Islet of Langerhans (tissue), 1 donor: ENCODE results near the gene AP1B1.

Experiments used
- FAIRE-seq: peaks from one replicate; lab custom pipeline; 2011; peaks lifted over from hg19 to GRCh38; lab: Jason Lieb, UNC

The AP1B1 gene

DNA sequence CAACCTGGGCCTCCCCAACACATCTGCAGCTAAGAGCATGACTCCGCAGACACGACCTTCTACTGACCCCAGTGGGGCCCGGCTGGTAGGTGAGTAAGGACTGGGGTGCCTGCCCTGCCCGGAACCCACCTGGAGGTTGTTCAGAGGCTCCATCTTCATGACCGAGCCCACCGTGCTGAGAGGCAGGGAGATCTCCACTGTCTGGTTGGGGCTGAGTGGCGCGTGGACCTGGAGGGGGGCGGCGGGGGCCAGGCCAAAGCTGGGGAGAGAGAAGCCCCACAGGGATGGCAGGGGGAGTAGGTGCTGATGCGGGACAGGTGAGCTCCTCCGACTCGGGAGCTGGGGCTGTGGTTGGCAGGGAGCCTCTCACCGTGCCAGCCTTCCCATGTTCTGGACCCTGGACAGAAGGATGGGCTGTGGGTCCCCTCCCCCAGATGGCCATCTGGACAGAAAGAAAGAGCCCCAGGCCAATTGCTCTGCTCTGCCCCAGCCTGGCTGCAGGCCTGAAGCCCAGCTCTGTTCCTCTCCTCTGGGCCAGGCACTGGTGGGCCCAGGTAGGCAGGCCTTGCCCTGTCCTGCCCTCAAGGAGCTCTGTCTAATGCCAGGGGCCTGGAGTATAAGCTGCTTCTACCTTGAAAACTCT lies 56.6 kb downstream of the AP1B1 start:
- FAIRE-seq: no peak

- FAIRE-seq: no peak
Measured at GRCh38 chr22:29331213-29331612, 57.2 kb downstream of the AP1B1 start.

DNA sequence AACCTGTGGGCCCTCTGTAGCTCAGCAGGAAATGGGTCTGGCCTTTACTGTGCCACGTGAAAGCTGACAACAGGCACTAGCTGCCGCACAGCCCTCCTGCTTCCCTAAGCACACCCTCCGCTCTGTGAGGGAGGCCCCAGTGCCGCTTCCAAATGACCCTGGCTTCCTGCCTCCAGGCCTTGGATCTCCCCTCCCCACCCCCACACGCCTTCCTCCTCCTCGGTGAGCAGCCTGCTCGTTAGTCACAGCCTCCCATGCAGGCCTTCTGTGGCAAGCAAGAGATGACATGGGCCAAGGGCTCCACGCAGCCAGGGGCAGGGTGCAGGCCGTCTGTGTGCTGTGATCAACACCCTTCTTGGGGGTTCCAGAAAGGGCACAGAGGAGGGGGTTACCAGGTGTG lies 57.6 kb downstream of the AP1B1 start:
- FAIRE-seq: no peak

- no peak for FAIRE-seq
Measured at GRCh38 chr22:29330291-29330690, 58.1 kb downstream of the AP1B1 start.

- FAIRE-seq: no peak
Measured at GRCh38 chr22:29329581-29329980, 58.8 kb downstream of the AP1B1 start.

DNA sequence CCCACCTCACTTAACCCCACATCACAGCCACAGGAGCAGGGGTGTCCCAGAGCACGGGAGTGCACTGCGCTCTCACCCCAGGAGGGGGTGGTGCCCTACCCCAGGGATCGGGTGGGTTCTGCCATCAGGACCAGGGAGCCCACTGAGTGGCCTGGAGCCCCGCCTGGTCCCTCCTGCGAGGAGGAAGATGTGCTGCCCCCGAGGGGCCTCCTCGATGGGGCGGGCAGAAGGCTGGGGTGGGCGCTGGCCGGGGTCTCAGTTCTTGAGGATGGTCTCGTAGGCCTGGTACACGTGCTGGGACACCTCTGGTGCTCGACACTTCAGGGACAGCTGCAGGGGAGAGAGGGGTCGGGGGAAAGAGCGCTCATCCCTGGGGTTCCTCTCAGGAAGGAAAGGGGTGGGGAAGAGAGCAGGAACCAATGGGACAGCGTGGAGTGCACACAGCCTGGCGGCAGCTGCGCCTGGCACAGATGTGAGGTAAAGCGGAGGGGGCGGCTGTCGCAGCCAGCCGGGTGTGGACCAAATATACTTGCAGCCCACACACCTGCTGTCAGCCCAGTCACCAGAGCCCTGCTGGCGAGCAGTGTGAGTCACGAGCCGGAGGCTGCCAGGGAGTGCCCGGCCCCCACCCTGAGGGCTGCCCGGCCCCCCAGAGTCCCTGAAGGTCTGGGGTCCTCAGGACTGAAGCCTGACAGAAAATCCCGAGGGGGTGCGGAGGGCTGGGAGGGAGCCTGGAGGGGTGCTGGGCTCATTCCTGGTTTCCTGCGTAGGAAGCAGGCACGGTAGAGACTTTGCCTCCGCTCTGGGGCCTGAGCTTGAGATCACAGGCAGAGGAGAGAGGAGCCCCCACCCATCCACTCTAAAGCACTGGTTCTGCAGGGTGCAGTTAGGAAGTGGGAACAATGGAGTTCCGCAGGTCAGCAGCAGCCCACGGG lies 59.5 kb downstream of the AP1B1 start:
- FAIRE-seq: no peak

DNA sequence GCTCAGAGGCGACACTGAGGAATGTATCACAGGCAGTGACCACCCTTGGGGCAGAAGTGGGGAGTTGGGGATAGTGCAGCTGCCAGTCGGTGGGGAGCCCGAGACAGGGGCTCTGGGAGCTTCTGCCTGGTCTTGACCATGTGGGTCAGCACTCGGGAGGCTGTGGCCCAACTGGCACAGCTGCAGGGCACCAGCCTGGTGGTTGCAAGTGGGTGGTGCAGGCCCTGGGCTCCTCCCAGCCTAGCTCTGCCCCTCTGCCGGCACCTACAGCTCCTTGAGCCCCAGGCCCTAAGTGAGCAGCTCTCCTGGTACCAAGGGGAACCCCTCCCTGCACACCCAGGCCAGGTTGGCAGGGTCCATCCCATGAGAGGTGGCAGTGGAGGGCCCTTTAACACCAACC lies 60.3 kb downstream of the AP1B1 start:
- no peak for FAIRE-seq

GRCh38 chr22:29327089-29327764 lies 61.1 kb downstream of the AP1B1 start:
- no peak for FAIRE-seq

DNA sequence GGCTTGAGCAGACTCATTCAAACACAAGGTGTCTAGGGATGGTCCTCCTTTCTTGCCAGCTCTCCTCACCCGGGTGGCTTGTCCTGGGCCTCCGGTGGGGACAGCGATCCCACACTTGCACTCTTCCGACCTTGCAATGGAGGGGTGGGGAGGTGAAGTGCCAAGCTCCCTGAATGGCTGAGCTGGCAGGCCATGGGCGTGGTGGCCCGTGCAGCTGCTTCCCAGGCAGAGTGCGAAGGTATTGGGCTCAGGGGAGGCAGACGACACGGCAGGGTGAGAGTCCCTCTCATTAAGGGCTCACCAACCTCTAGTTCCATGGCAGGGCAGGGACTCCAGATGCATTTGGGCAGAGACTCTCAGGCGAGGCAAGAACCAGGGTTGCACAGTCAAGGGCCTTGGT lies 61.9 kb downstream of the AP1B1 start:
- FAIRE-seq: no peak

DNA sequence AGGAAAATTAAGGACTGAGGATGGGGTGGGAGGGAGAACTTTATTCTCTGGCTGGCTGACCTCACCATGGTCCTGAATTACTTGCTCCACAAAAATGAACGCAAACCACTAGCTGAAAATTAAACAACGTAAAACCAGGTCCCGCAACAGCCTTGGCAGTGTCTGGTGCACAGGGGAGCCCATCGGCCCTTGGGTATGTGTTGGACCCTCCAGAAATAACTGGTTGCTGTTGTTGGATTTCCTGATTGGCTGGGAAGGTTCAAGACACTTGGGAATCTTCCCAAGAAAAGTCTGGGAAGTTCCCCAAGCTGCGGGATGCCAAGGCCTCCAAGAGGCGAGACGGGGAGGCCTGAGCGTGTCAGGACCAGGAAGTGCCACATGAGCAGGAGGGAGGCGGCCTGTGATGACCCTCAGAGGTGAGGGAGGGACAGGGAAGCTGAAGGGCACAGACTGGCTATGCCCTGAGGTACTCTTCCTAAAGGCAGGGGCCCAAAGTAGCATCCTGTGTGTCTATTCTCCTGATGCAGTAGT lies 62.5 kb downstream of the AP1B1 start:
- no peak for FAIRE-seq

DNA sequence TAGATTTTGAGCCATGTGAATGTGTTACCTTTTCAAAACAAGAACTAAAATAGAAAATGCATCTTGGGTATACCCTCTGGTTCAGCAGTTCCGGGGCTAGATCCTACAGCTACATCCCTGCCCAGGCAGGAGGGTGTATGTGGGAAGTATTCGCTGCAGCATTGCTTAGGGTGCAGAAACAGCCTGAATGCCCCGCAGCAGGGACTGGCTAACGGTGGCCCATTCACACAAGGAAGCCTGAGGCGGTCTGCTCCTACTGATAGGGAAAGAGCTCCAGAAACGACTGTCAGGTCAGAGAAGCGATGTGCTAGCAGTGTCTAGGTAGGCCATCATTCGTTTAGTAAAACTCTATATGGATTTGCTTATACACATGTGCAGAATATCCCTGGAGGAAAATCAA lies 63.0 kb downstream of the AP1B1 start:
- no peak for FAIRE-seq

- no peak for FAIRE-seq
Measured at GRCh38 chr22:29323641-29324040, 64.7 kb downstream of the AP1B1 start.

GRCh38 chr22:29320546-29320945 lies 67.8 kb downstream of the AP1B1 start:
- FAIRE-seq: no peak

DNA sequence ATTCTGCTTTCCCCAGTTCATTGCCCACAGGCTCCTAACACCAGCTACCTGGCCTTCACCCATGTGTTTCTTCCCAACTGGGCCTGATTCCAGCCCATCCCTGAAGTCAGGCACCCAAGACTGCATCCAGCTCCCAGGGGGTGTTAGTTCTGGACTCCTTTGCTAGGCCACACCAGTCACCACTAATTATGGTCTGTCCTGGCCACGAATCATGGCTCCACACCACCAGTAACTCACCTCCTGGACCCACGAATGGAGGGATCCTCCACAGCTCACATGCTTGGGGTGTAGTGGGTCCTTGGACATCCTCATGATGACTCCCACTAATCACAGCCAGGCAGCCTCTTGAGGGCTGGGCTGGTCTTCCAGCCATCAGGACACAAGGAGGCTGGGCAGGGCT lies 69.3 kb downstream of the AP1B1 start:
- FAIRE-seq: no peak

DNA sequence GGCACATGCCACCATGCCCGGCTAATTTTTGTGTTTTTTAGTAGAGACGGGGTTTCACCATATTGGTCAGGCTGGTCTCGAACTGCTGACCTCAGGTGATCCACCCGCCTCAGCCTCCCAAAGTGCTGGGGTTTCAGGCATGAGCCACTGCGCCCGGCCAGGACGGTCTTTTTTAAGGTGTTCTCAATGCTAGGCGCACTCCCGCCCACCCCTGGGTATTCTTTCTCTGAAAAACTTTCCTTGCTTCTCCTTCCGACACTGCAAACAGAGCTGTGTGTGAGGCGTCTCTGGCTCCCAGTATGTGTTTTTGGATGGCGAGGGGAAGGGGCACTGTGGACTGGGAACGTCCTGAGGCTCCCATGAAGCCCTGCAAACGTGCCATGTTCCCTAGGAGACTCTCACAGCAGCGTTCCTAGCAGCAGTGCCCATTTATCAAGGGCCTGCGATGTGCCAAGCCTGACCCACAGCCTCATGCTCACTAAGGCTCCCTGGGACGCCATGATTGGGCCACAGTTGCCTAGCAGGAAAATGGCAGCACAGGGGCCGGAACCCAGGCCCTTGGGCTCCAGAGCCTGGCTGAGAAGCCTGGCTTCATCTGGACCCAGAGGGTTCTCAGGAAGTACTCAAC lies 70.4 kb downstream of the AP1B1 start:
- FAIRE-seq: no peak

- FAIRE-seq: no peak
Measured at GRCh38 chr22:29316141-29316828, 72.1 kb downstream of the AP1B1 start.

DNA sequence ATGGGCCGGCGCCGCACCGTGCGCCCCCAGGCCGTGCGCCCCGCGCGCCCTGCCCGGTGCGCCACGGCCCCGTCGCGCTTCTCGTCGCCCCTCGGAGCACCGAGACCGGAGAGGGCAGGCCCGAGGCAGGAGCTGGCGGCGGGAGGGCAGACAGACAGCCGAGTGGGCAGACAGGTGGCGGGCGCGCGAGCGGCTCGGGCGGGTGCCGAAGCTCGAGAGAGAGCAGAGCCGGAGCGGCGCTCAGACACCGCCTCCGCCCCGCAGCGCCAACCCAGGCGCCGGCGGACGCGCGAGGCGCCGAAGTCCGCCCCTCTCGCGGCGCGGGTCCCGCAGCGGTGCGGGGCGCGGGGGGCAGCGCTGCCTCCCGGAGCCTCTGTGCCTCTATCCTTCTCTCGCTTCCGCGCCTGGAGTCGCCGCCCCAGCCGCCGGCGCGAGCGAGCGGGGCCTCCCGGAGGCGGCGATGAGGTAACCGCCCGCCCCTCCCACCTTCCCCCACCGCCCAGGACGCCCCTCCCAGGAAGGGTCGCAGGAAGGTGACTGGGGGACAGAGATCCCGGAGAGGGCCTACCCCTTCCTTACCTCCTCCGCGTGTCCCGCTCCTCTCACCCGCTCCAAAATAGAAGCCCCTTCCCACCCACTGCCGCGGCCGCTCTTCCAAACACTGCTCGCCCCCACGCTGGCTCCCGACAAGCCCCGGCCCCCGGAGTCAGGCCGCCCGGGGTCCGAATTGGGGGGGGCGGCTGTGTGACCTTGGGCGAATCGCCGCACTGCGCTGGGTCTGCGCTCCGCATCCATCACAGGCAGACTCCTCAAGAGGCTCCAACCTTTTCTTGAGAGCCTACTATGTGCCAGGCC lies 72.9 kb downstream of the AP1B1 start, which contains the start of gene RASL10A:
TSS of gene RASL10A (minus strand) at position 412 of the 855 bp plus-strand sequence. CDS start 451 bp downstream, outside the sequence.
- no peak for FAIRE-seq

DNA sequence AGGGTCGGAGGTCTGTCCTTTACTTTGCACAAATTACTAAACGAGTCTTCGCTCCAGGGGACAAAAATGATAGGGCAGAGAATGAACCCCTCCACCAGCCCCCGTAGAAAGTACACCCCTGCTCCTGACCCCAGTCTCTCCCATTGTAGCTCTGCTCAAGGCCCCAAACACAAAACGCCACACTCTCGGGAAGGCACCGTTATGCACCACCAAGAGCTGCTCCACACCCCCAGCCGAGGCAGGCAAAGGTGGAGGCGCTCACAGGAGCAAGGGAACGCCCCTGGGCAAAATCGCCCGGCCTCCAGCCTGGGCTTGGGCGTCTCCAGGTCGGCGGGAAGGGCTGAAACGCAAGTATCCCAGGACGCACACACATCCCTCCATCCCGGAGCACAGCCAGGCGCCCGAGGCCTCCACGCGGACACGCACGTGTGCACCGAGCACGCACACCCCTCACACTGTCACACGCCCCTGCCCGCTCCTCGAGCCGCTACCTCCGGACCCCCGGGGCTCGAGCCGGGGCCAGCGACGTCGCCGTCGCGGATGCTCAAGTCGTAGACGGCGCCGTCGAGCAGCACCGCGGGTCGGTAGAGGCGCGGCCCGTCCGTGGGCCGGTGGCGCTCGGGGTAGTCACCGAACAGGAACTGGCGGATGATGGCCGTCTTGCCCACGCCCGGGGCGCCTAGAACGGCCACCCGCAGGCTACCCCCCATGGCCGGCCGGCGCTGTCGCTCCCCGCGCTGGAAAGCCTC lies 73.7 kb downstream of the AP1B1 start:
- no peak for FAIRE-seq

- FAIRE-seq: no peak
Measured at GRCh38 chr22:29313576-29314466, 74.5 kb downstream of the AP1B1 start.
